ENCODE data around the gene DLG1. TPM values are rescaled to one million over a fixed set of nuclear protein-coding genes. Genes with fewer than 3 reads are reported as not detected.

DLG1 gene
- total and polyA plus RNA-seq, 2 donors from 2014 or later: 19.4 to 101 TPM

DNA sequence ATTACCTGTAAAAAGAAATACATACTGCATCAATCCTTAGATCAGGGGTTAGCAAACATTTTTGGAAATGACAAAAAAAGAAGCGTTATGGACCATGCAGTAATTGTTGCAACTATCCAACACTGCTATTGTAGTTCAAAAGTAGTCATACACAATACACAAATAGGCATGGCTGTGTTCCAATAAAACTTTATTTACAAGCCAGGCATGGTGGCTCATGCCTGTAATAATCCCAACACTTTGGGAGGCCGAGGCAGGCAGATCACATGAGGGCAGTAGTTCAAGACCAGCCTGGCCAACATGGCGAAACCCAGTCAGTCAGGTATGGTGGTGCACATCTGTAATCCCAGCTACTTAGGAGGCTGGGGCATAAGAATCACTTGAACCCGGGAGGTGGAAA, 124.8 kb downstream of the DLG1 start:
- intact Hi-C loops (cut with DNase I): no loop called here
- TF ChIP-seq, protein P1, sequence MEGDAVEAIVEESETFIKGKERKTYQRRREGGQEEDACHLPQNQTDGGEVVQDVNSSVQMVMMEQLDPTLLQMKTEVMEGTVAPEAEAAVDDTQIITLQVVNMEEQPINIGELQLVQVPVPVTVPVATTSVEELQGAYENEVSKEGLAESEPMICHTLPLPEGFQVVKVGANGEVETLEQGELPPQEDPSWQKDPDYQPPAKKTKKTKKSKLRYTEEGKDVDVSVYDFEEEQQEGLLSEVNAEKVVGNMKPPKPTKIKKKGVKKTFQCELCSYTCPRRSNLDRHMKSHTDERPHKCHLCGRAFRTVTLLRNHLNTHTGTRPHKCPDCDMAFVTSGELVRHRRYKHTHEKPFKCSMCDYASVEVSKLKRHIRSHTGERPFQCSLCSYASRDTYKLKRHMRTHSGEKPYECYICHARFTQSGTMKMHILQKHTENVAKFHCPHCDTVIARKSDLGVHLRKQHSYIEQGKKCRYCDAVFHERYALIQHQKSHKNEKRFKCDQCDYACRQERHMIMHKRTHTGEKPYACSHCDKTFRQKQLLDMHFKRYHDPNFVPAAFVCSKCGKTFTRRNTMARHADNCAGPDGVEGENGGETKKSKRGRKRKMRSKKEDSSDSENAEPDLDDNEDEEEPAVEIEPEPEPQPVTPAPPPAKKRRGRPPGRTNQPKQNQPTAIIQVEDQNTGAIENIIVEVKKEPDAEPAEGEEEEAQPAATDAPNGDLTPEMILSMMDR (IDR thresholded peaks at IDR 0.05; ENCODE audit: borderline replicate concordance, extremely low read depth, insufficient read depth): no peak
- no peak for FAIRE-seq

DNA sequence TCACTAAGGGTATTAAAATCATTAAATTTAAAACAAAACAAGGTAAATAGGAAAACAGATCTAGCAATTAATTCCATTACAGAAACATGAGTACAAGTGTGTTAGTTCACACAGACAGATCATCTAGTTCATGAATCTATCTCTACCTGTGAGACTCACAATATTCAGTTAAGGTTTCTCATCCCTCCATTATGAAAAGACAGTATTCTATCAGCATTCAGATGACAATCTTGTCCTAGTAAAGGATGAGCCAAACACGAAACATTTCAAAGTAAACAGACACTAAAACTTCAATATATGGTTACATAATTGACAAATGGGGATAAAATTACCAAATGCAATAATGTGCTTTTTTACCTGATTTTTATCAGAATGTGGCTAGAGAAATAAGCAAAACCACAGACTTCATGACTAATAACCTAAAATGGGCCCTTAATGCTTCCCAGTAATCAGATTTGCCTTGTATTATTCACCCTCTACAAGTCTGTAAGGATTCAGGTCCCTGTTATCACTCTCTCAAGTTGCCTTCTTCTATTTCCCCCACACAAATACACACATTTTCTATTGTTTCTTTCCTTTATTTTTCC, 126.8 kb downstream of the DLG1 start:
- Histone ChIP-seq H3K4me1 (ENCODE audit: control insufficient read depth in 2 of 3, insufficient read depth in 2 of 3, low read depth in 1 of 3, low read length in 3 of 3) (no peaks in the 10 kb centered on the region), H3K27ac (ENCODE audit: low read depth in 2 of 2, low read length in 2 of 2) (no peak overlapping the region), H3K36me3 (ENCODE audit: control insufficient read depth in 2 of 3, insufficient read depth in 3 of 3, low read length in 3 of 3) (no peaks in the 10 kb centered on the region), H3K9me3 (ENCODE audit: control insufficient read depth in 2 of 3, insufficient read depth in 1 of 3, low read length in 3 of 3) (no peaks in the 10 kb centered on the region), H3K27me3 (ENCODE audit: control insufficient read depth, insufficient read depth, low read length) (no peaks in the 10 kb centered on the region), H3K9ac (ENCODE audit: low read length in 3 of 3) (no peak overlapping the region), H3K4me3 (ENCODE audit: low read length in 3 of 3) (no peak overlapping the region)
- TF ChIP-seq, protein P1 (IDR thresholded peaks at IDR 0.05; ENCODE audit: borderline replicate concordance, extremely low read depth, insufficient read depth): no peak
- intact Hi-C loops (cut with DNase I): no loop called here
- DNase-seq (no peak), FAIRE-seq (no peak)

More for the DNA sequence above, 124.8 kb downstream of the DLG1 start:
- no peak for DNase-seq
- Histone ChIP-seq H3K36me3 (ENCODE audit: control insufficient read depth in 2 of 3, insufficient read depth in 3 of 3, low read length in 3 of 3) (no peaks in the 10 kb centered on the region), H3K27ac (ENCODE audit: low read depth in 2 of 2, low read length in 2 of 2) (no peak overlapping the region), H3K9me3 (ENCODE audit: control insufficient read depth in 2 of 3, insufficient read depth in 1 of 3, low read length in 3 of 3) (no peaks in the 10 kb centered on the region), H3K27me3 (ENCODE audit: control insufficient read depth, insufficient read depth, low read length) (no peaks in the 10 kb centered on the region), H3K4me3 (ENCODE audit: low read length in 3 of 3) (no peak overlapping the region), H3K9ac (ENCODE audit: low read length in 3 of 3) (no peak overlapping the region), H3K4me1 (ENCODE audit: control insufficient read depth in 2 of 3, insufficient read depth in 2 of 3, low read depth in 1 of 3, low read length in 3 of 3) (no peaks in the 10 kb centered on the region)

DNA sequence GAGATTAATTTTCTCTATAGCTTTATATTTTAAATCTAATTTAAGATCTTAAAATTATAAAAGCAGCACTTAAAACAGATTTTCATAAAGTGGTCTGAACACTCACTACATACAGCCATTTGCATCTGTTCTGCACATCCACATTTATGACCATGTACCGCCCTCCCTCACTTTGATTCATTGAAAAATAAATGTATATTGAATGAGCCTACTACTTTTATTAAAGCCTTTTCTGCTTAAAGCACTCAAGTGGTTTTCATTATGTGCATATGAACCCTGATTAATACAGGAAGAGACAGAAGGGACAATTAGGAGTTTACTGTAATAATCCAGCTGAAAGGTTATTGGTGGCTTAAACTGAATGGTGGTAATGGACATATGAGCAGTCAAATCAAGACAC, 129.4 kb downstream of the DLG1 start:
- no peaks in the 10 kb centered on the region for H3K9me3 ChIP-seq (ENCODE audit: control insufficient read depth in 2 of 3, insufficient read depth in 1 of 3, low read length in 3 of 3)
- no peaks in the 10 kb centered on the region for H3K36me3 ChIP-seq (ENCODE audit: control insufficient read depth in 2 of 3, insufficient read depth in 3 of 3, low read length in 3 of 3)
- DNase-seq: no peak
- FAIRE-seq: no peak
- H3K4me1 ChIP-seq (ENCODE audit: control insufficient read depth in 2 of 3, insufficient read depth in 2 of 3, low read depth in 1 of 3, low read length in 3 of 3): no peaks in the 10 kb centered on the region
- no peaks in the 10 kb centered on the region for H3K27me3 ChIP-seq (ENCODE audit: control insufficient read depth, insufficient read depth, low read length)
- H3K9ac ChIP-seq (ENCODE audit: low read length in 3 of 3): no peak overlapping the region
- TF ChIP-seq, protein P1 (IDR thresholded peaks at IDR 0.05; ENCODE audit: borderline replicate concordance, extremely low read depth, insufficient read depth): no peak
- no peak overlapping the region for H3K4me3 ChIP-seq (ENCODE audit: low read length in 3 of 3)
- intact Hi-C loops (cut with DNase I): no loop called here
- H3K27ac ChIP-seq (ENCODE audit: low read depth in 2 of 2, low read length in 2 of 2): no peak overlapping the region

DNA sequence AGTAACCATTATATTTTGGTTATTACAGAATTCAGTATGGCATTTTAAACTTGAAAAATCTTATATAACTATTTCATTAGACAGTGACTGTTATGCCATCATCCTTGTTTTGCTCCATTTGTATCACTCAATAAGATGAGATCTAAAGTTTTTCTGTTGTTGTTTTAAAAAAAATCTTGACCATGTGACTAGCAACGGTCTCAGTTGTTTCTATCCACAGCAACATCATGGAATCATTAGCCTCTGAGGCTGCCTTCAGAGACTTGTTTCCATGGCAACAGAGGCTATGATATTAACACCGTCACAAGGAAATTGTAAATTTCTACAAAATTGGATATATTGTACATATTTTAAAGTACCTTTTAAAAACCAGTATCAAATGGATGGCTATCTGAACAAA, 129.8 kb downstream of the DLG1 start:
- DNase-seq (peak in 2 of 5 donors; percentile 40 to 54), FAIRE-seq (no peak)
- no peaks in the 10 kb centered on the region for H3K4me1 ChIP-seq (ENCODE audit: control insufficient read depth in 2 of 3, insufficient read depth in 2 of 3, low read depth in 1 of 3, low read length in 3 of 3)
- H3K4me3 ChIP-seq (ENCODE audit: low read length in 3 of 3): no peak overlapping the region
- H3K9me3 ChIP-seq (ENCODE audit: control insufficient read depth in 2 of 3, insufficient read depth in 1 of 3, low read length in 3 of 3): no peaks in the 10 kb centered on the region
- H3K9ac ChIP-seq (ENCODE audit: low read length in 3 of 3): no peak overlapping the region
- H3K27ac ChIP-seq (ENCODE audit: low read depth in 2 of 2, low read length in 2 of 2): no peak overlapping the region
- TF ChIP-seq, protein P1 (IDR thresholded peaks at IDR 0.05; ENCODE audit: borderline replicate concordance, extremely low read depth, insufficient read depth): no peak
- no peaks in the 10 kb centered on the region for H3K27me3 ChIP-seq (ENCODE audit: control insufficient read depth, insufficient read depth, low read length)
- intact Hi-C loops (cut with DNase I): no loop called here
- no peaks in the 10 kb centered on the region for H3K36me3 ChIP-seq (ENCODE audit: control insufficient read depth in 2 of 3, insufficient read depth in 3 of 3, low read length in 3 of 3)
